HG02870 (cell line): ENCODE results near the gene CCDC85B.
"Not testable (repeated sequence)": the region's sequence is repeated elsewhere in the genome, so short reads cannot be mapped to it uniquely, and the experiment has no call there.

ENCODE experiments used
- ATAC-seq: cut with Tn5 transposase; IDR thresholded peaks from one replicate; pipeline ENCODE4 v1.9.1; 2021; ENCODE audit warnings: mild to moderate bottlenecking, moderate library complexity; ENCODE audit not compliant: unreplicated experiment

The CCDC85B gene

GRCh38 chr11:65885808-65886536 lies 4.5 kb upstream of the CCDC85B start:
- ATAC-seq: no peak

GRCh38 chr11:65886826-65887722 lies 3.4 kb upstream of the CCDC85B start:
- ATAC-seq: no peak

- ATAC-seq: no peak
These were observed 2.7 kb upstream of the CCDC85B start for GRCh38 chr11:65887723-65888162.

GRCh38 chr11:65888163-65888814 lies 2.2 kb upstream of the CCDC85B start, which contains the start of gene FIBP:
TSS of gene FIBP (minus strand) at chr11:65888471. CDS start at chr11:65888418, 53 bp downstream.
- ATAC-seq: peak; percentile 41

GRCh38 chr11:65891219-65892136 lies 1.0 kb downstream of the CCDC85B start:
- ATAC-seq: no peak

GRCh38 chr11:65892137-65892540 lies 1.7 kb downstream of the CCDC85B start:
- ATAC-seq: not testable (repeated sequence)

GRCh38 chr11:65892661-65893317 lies 2.3 kb downstream of the CCDC85B start:
- ATAC-seq: no peak

GRCh38 chr11:65894034-65894591 lies 3.6 kb downstream of the CCDC85B start:
- ATAC-seq: no peak

GRCh38 chr11:65895482-65895981 lies 5.1 kb downstream of the CCDC85B start:
- ATAC-seq: no peak

GRCh38 chr11:65896034-65896999 lies 5.8 kb downstream of the CCDC85B start:
- ATAC-seq: no peak

GRCh38 chr11:65897020-65897471 lies 6.6 kb downstream of the CCDC85B start:
- no peak for ATAC-seq

- ATAC-seq: no peak
These were observed 8.3 kb downstream of the CCDC85B start for GRCh38 chr11:65898656-65899355.

GRCh38 chr11:65899356-65900124 lies 9.1 kb downstream of the CCDC85B start:
- no peak for ATAC-seq

GRCh38 chr11:65900125-65900898 lies 9.8 kb downstream of the CCDC85B start, which contains the start of gene FOSL1:
TSS of gene FOSL1 (minus strand) at chr11:65900388. CDS start at chr11:65900339, 49 bp downstream.
- ATAC-seq: peak; percentile 76

GRCh38 chr11:65900899-65901180 lies 10.4 kb downstream of the CCDC85B start:
- no peak for ATAC-seq

GRCh38 chr11:65903068-65903481 lies 12.6 kb downstream of the CCDC85B start:
- no peak for ATAC-seq
